ENCODE results near the gene KANSL3.
A peak's percentile ranks its signal among the peaks of the same experiment; 100 is the strongest.

KANSL3 gene

DNA sequence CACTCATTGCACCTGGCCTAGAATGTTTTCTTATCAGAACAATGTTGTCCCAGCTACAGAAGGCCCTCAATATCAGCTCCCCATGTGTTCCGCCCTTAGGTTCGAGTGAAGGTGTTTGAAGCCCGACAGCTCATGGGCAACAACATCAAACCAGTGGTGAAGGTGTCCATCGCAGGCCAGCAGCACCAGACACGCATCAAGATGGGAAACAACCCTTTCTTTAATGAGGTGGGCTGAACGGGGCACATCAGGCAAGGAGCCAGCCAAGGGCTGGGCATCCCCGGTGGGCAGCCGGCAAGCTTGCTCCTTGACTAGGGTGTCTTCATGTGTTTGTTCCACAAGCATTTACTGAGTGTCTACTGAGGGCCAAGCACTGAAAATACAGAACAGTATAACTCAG is 13.7 kb upstream of the KANSL3 start:
- Histone ChIP-seq H3K9me3 (ENCODE audit: control insufficient read depth in 1 of 2, low read length in 2 of 2) (no peaks in the 10 kb centered on the region), H3K4me1 (ENCODE audit: control insufficient read depth in 1 of 2, insufficient read depth in 2 of 2, low read length in 2 of 2) (no peaks in the 10 kb centered on the region), H3K4me3 (ENCODE audit: low read depth in 1 of 2, low read length in 2 of 2) (no peak overlapping the region), H3K27ac (ENCODE audit: low read length) (no peak overlapping the region), H3K36me3 (ENCODE audit: control insufficient read depth in 1 of 2, insufficient read depth in 2 of 2, low read length in 2 of 2) (no peaks in the 10 kb centered on the region), H3K27me3 (ENCODE audit: low read depth, low read length) (no peaks in the 10 kb centered on the region)

- Histone ChIP-seq H3K4me3 (ENCODE audit: low read depth in 1 of 2, low read length in 2 of 2) (no peak overlapping the region), H3K27ac (ENCODE audit: low read length) (no peak overlapping the region), H3K4me1 (ENCODE audit: control insufficient read depth in 1 of 2, insufficient read depth in 2 of 2, low read length in 2 of 2) (no peaks in the 10 kb centered on the region), H3K27me3 (ENCODE audit: low read depth, low read length) (no peaks in the 10 kb centered on the region), H3K36me3 (ENCODE audit: control insufficient read depth in 1 of 2, insufficient read depth in 2 of 2, low read length in 2 of 2) (no peaks in the 10 kb centered on the region), H3K9me3 (ENCODE audit: control insufficient read depth in 1 of 2, low read length in 2 of 2) (no peaks in the 10 kb centered on the region)
Observed at GRCh38 chr2:96649342-96649741, 11.2 kb upstream of the KANSL3 start.

- Histone ChIP-seq H3K36me3 (ENCODE audit: control insufficient read depth in 1 of 2, insufficient read depth in 2 of 2, low read length in 2 of 2) (no peaks in the 10 kb centered on the region), H3K27ac (ENCODE audit: low read length) (no peak overlapping the region), H3K4me1 (ENCODE audit: control insufficient read depth in 1 of 2, insufficient read depth in 2 of 2, low read length in 2 of 2) (no peaks in the 10 kb centered on the region), H3K27me3 (ENCODE audit: low read depth, low read length) (no peaks in the 10 kb centered on the region), H3K4me3 (ENCODE audit: low read depth in 1 of 2, low read length in 2 of 2) (no peak overlapping the region), H3K9me3 (ENCODE audit: control insufficient read depth in 1 of 2, low read length in 2 of 2) (no peaks in the 10 kb centered on the region)
Observed at GRCh38 chr2:96648306-96648930, 10.3 kb upstream of the KANSL3 start.

DNA sequence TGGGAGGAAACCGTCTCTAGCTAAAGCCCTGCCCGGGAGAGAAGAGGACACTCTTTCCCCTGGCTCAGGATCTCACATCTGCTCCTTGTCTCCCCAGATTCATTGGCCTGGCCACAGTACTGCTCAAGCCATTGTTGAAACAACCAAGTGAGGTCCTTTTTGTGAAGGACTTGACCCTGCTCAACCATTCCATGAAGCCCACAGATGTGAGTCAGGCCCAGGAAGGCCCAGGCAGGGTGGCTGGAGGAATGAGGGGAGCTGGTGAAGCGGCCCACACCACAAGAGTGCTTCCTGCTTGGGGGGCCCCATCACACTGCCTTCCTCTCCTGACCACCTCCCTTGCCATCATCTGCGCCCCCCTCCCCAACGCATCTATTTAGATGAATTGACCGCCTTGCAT is 9.6 kb upstream of the KANSL3 start:
- Histone ChIP-seq H3K4me3 (ENCODE audit: low read depth in 1 of 2, low read length in 2 of 2) (no peak overlapping the region), H3K4me1 (ENCODE audit: control insufficient read depth in 1 of 2, insufficient read depth in 2 of 2, low read length in 2 of 2) (no peaks in the 10 kb centered on the region), H3K27me3 (ENCODE audit: low read depth, low read length) (no peaks in the 10 kb centered on the region), H3K27ac (ENCODE audit: low read length) (no peak overlapping the region), H3K36me3 (ENCODE audit: control insufficient read depth in 1 of 2, insufficient read depth in 2 of 2, low read length in 2 of 2) (no peaks in the 10 kb centered on the region), H3K9me3 (ENCODE audit: control insufficient read depth in 1 of 2, low read length in 2 of 2) (no peaks in the 10 kb centered on the region)

DNA sequence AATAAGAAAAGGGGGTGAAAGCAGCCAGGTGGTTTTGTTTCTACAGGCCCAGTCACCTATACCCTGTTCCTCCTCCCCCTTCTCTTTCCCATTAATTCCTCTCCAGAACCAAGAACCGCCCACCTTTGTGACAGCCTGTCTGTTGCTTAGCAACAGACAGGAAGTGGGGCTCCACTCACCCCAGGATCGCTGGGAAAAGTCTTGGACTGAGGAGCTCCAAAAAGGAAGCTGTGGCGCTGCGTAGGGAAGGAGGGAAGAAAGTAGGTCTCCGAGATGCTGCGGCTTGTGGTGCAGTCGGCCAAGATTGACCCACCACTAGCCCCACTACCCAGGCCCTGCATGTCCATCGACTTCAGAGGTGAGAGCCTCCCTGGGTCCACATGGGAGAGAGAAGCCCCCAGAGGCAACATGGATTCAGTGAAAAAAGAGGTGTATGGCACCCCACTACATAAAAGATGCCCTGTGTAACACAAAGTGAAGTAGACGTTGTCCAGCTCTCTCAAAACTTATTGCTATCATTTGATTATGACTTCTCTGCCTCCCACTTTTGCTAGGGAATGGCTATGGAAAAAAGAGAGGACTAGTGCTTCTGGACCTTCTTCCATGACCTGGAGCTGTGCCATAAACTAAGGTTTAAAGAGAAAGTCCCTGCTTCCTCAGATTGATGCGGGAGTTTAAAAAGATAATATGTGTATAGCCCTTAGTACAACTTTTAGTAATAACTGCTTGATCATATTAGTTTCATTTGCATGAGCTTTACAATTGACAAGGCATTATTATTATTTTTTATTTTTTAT is 4.7 kb upstream of the KANSL3 start, which contains the start of gene FER1L5:
TSS of gene FER1L5 (plus strand) at position 201 of the 797 bp plus-strand sequence. CDS start at position 274, 73 bp downstream.
- Histone ChIP-seq H3K27me3 (ENCODE audit: low read depth, low read length) (no peaks in the 10 kb centered on the region), H3K4me3 (ENCODE audit: low read depth in 1 of 2, low read length in 2 of 2) (peak within 1 kb of the TSS in 1 of 2 donors; percentile 26), H3K9me3 (ENCODE audit: control insufficient read depth in 1 of 2, low read length in 2 of 2) (no peaks in the 10 kb centered on the region), H3K27ac (ENCODE audit: low read length) (no peak within 1 kb of the TSS), H3K36me3 (ENCODE audit: control insufficient read depth in 1 of 2, insufficient read depth in 2 of 2, low read length in 2 of 2) (no peaks in the 10 kb centered on the region), H3K4me1 (ENCODE audit: control insufficient read depth in 1 of 2, insufficient read depth in 2 of 2, low read length in 2 of 2) (no peaks in the 10 kb centered on the region)

DNA sequence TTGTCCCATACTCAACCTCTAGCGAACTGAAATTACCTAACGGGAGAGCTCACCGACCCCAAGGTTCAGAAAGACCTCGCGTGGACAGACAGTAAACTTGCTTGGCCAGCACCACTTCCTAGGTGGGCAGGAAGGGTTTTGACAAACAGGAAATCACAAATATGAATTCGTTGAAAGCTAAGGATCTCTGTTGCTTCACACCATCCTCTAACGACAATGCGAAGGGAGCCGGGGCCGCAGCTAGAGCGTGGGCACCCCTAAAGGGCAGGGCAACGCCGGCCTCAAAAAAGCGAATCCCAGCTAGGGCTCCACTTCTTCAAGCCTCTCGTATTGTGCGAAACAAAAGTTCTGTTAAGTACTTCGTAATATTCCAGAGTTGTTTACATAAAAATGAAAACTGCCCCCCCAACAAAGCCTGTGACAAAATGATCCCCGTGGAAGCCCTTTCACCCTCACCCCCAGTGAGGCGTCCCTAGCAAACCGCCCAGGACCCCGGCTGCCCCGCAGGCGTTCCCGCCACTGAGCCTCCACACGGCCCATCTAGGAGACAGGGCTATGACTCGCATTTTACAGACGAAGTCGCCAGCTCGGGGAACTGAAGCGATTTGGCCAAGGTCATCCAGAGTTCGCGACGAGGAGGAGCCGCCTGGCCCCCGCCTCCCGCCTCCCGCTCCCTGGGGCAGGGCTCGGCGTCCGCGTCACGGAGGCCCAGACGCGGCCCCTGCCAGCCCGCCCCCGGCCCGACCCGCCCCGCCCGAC is 548 bp downstream of the KANSL3 start:
- H3K4me1 ChIP-seq (ENCODE audit: control insufficient read depth in 1 of 2, insufficient read depth in 2 of 2, low read length in 2 of 2) = peaks cover 6 to 34% of the 10 kb centered on the region in 2 donors
- no peaks in the 10 kb centered on the region for H3K27me3 ChIP-seq (ENCODE audit: low read depth, low read length)
- no peaks in the 10 kb centered on the region for H3K9me3 ChIP-seq (ENCODE audit: control insufficient read depth in 1 of 2, low read length in 2 of 2)
- peak overlapping the region; percentile 96 for H3K27ac ChIP-seq (ENCODE audit: low read length)
- peak overlapping the region; percentile 70 to 91 for H3K4me3 ChIP-seq (ENCODE audit: low read depth in 1 of 2, low read length in 2 of 2)
- H3K36me3 ChIP-seq (ENCODE audit: control insufficient read depth in 1 of 2, insufficient read depth in 2 of 2, low read length in 2 of 2) = peaks cover 0 to 10% of the 10 kb centered on the region in 2 donors

DNA sequence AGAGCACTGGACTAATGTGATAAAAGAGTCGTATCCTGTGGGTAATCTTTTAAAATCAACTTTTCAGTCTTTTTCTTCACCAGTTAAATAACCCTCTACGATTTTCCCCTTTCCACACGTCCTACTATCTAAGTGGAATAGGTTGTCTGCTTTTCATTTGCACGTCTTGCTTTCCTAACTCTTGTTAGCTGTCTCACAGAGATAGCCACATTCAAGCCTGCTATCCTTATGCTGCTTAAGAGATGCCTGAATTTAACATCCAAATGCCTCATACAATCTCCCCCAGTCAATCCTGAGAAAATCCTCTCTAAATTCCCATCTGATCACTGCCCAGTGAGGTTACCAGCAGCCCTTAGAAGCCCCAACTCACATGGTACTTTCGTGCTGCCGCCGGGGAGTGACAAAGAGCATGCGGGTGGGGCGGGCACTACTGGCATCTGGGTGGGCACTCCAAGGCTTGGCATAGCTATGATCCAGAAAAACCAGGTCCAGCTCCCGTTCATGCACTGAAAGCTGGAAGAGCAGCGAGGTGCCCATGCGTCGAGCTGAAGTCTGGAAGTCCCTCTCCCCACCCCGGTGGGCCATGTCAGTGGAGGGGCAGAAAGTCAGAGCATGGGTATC is 1.5 kb downstream of the KANSL3 start:
- Histone ChIP-seq H3K36me3 (ENCODE audit: control insufficient read depth in 1 of 2, insufficient read depth in 2 of 2, low read length in 2 of 2) (peaks cover 0 to 10% of the 10 kb centered on the region in 2 donors), H3K9me3 (ENCODE audit: control insufficient read depth in 1 of 2, low read length in 2 of 2) (no peaks in the 10 kb centered on the region), H3K4me1 (ENCODE audit: control insufficient read depth in 1 of 2, insufficient read depth in 2 of 2, low read length in 2 of 2) (peaks cover 6 to 39% of the 10 kb centered on the region in 2 donors), H3K27ac (ENCODE audit: low read length) (peak overlapping the region; percentile 96), H3K27me3 (ENCODE audit: low read depth, low read length) (no peaks in the 10 kb centered on the region), H3K4me3 (ENCODE audit: low read depth in 1 of 2, low read length in 2 of 2) (peak overlapping the region; percentile 70 to 91)

- Histone ChIP-seq H3K36me3 (ENCODE audit: control insufficient read depth in 1 of 2, insufficient read depth in 2 of 2, low read length in 2 of 2) (peaks cover 21 to 27% of the 10 kb centered on the region in 2 donors), H3K27ac (ENCODE audit: low read length) (no peak overlapping the region), H3K9me3 (ENCODE audit: control insufficient read depth in 1 of 2, low read length in 2 of 2) (no peaks in the 10 kb centered on the region), H3K27me3 (ENCODE audit: low read depth, low read length) (no peaks in the 10 kb centered on the region), H3K4me3 (ENCODE audit: low read depth in 1 of 2, low read length in 2 of 2) (no peak overlapping the region), H3K4me1 (ENCODE audit: control insufficient read depth in 1 of 2, insufficient read depth in 2 of 2, low read length in 2 of 2) (peaks cover 6 to 39% of the 10 kb centered on the region in 2 donors)
Observed at GRCh38 chr2:96633641-96634040, 4.5 kb downstream of the KANSL3 start.

DNA sequence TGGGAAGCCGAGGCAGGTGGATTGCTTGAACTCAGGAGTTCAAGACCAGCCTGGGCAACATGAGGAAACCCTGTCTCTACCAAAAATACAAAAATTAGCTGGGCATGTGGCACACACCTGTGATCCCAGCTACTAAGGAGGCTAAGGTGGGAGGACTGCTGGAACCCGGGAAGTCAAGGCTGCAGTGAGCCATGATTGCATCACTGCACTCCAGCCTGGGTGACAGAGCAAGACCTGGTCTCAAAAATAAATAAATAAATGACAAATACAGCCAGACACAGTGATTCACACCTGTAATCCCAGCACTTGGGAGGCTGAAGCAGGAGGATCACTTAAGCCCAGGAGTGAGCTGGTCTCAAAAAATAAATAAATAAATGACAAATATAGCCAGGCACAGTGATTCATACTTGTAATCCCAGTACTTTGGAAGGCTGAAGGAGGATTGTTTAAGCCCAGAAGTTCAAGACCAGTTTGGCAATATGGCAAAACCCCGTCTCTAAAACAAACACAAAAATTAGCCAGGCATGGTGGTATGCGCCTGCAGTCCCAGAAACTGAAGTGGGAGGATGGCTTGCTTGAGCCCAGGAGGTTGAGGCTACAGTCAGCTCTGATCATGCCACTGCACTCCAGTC is 6.2 kb downstream of the KANSL3 start:
- Histone ChIP-seq H3K36me3 (ENCODE audit: control insufficient read depth in 1 of 2, insufficient read depth in 2 of 2, low read length in 2 of 2) (peaks cover 21 to 27% of the 10 kb centered on the region in 2 donors), H3K4me3 (ENCODE audit: low read depth in 1 of 2, low read length in 2 of 2) (no peak overlapping the region), H3K9me3 (ENCODE audit: control insufficient read depth in 1 of 2, low read length in 2 of 2) (no peaks in the 10 kb centered on the region), H3K27me3 (ENCODE audit: low read depth, low read length) (no peaks in the 10 kb centered on the region), H3K27ac (ENCODE audit: low read length) (no peak overlapping the region), H3K4me1 (ENCODE audit: control insufficient read depth in 1 of 2, insufficient read depth in 2 of 2, low read length in 2 of 2) (peaks cover 6 to 36% of the 10 kb centered on the region in 2 donors)

DNA sequence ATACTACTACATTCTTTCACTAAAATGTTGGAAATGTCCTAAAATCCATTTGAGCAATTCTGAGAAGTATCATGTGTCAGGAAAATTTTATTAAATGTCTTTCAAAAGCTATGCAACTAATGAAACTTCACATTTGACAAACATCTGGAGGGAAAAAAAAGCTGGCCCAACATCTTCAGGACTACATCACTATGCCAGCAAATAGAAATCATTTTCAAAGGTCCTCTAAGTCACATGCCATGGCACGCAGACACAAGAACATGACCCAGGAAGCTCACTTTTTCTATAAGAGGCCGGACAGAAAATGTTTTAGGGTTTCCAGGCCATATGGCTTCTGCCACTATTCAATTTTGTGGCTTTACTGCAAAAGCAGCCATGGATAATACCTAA is 11.6 kb downstream of the KANSL3 start:
- Histone ChIP-seq H3K27ac (ENCODE audit: low read length) (peak overlapping the region; percentile 45), H3K4me3 (ENCODE audit: low read depth in 1 of 2, low read length in 2 of 2) (no peak overlapping the region), H3K9me3 (ENCODE audit: control insufficient read depth in 1 of 2, low read length in 2 of 2) (no peaks in the 10 kb centered on the region), H3K4me1 (ENCODE audit: control insufficient read depth in 1 of 2, insufficient read depth in 2 of 2, low read length in 2 of 2) (peaks cover 9 to 21% of the 10 kb centered on the region in 2 donors), H3K36me3 (ENCODE audit: control insufficient read depth in 1 of 2, insufficient read depth in 2 of 2, low read length in 2 of 2) (peaks cover 17 to 21% of the 10 kb centered on the region in 2 donors), H3K27me3 (ENCODE audit: low read depth, low read length) (no peaks in the 10 kb centered on the region)

Measured in muscle layer of duodenum (tissue), 2 donors.